Neural cell (in vitro differentiated cells): ENCODE results near the gene CPXM2.

ENCODE experiments used
- EP300 ChIP-seq: fragments of 450-650 bp; conservative IDR thresholded peaks from 2 replicates; pipeline ENCODE4 v1.6.1; 2014; ENCODE audit warnings: antibody characterized with exemption, mild to moderate bottlenecking, moderate library complexity; ENCODE audit not compliant: poor library complexity, severe bottlenecking
- EZH2 ChIP-seq: fragments of 200-600, 300-800 bp; shearing (Covaris generic), sonication (generic); IDR thresholded peaks from 2 replicates; pipeline ENCODE4 v1.6.1; 2014; ENCODE audit warnings: antibody characterized with exemption, low read length, borderline replicate concordance, mild to moderate bottlenecking; ENCODE audit not compliant: insufficient read depth, poor library complexity, severe bottlenecking
- MXI1 ChIP-seq: fragments of 450-650 bp; conservative IDR thresholded peaks from 2 replicates; pipeline ENCODE4 v1.6.1; 2014; ENCODE audit warnings: antibody characterized with exemption, mild to moderate bottlenecking; ENCODE audit not compliant: poor library complexity, severe bottlenecking
- POLR2AphosphoS5 ChIP-seq: IDR thresholded peaks from 2 replicates; pipeline ENCODE4 v1.6.1; 2012
- SMC3 ChIP-seq: fragments of 450-650 bp; conservative IDR thresholded peaks from 2 replicates; pipeline ENCODE4 v1.6.1; 2014; ENCODE audit warnings: antibody characterized with exemption, mild to moderate bottlenecking, moderate library complexity; ENCODE audit not compliant: poor library complexity
- TAF1 ChIP-seq: IDR thresholded peaks from 2 replicates; pipeline ENCODE4 v1.6.1; 2012; ENCODE audit warnings: low read depth
- TF ChIP-seq, protein P1 (sequence below): fragments of 450-650 bp; IDR thresholded peaks from 2 replicates; pipeline ENCODE4 v1.5.1; 2014; ENCODE audit warnings: antibody characterized with exemption, mild to moderate bottlenecking, moderate library complexity; ENCODE audit not compliant: poor library complexity, severe bottlenecking

- TF ChIP-seq EZH2 (no peak), EP300 (no peak), TAF1 (no peak), POLR2AphosphoS5 (no peak), SMC3 (no peak), MXI1 (no peak)
- TF ChIP-seq, protein P1, sequence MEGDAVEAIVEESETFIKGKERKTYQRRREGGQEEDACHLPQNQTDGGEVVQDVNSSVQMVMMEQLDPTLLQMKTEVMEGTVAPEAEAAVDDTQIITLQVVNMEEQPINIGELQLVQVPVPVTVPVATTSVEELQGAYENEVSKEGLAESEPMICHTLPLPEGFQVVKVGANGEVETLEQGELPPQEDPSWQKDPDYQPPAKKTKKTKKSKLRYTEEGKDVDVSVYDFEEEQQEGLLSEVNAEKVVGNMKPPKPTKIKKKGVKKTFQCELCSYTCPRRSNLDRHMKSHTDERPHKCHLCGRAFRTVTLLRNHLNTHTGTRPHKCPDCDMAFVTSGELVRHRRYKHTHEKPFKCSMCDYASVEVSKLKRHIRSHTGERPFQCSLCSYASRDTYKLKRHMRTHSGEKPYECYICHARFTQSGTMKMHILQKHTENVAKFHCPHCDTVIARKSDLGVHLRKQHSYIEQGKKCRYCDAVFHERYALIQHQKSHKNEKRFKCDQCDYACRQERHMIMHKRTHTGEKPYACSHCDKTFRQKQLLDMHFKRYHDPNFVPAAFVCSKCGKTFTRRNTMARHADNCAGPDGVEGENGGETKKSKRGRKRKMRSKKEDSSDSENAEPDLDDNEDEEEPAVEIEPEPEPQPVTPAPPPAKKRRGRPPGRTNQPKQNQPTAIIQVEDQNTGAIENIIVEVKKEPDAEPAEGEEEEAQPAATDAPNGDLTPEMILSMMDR, result no peak
These were observed 37.6 kb downstream of the CPXM2 start for GRCh38 chr10:123854003-123854402.
